ENCODE data around the gene CENPO.

DNA sequence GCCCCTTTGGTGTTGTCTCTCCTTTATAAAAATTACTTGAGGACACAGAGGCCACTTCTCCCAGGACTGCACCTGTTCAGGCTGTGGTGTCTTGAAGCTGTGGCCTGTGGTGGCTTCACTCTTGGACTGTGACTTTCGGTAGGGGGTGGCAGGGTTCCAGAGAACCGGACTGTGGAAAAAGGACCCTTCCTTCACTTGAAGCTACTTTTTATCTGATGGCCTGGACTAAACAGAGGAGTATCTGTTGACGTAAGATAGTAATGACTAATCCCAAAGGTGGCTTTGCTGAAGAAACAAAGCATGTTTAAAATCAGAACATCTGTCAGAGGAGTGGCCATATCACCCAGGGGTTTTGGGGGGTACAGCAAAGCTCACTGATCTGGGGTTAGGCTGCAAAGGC, 60.8 kb downstream of the CENPO start:
- TF ChIP-seq, protein P1, sequence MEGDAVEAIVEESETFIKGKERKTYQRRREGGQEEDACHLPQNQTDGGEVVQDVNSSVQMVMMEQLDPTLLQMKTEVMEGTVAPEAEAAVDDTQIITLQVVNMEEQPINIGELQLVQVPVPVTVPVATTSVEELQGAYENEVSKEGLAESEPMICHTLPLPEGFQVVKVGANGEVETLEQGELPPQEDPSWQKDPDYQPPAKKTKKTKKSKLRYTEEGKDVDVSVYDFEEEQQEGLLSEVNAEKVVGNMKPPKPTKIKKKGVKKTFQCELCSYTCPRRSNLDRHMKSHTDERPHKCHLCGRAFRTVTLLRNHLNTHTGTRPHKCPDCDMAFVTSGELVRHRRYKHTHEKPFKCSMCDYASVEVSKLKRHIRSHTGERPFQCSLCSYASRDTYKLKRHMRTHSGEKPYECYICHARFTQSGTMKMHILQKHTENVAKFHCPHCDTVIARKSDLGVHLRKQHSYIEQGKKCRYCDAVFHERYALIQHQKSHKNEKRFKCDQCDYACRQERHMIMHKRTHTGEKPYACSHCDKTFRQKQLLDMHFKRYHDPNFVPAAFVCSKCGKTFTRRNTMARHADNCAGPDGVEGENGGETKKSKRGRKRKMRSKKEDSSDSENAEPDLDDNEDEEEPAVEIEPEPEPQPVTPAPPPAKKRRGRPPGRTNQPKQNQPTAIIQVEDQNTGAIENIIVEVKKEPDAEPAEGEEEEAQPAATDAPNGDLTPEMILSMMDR (IDR thresholded peaks at IDR 0.05), result no peak
- TF ChIP-seq ZNF396 (CRISPR knock-in tag; IDR thresholded peaks at IDR 0.05; ENCODE audit: borderline replicate concordance), result no peak
- TF ChIP-seq JUN (CRISPR knock-in tag; IDR thresholded peaks at IDR 0.05), result no peak
- TF ChIP-seq ZBTB43 (CRISPR knock-in tag; IDR thresholded peaks at IDR 0.05), result no peak
- TF ChIP-seq, protein P2, sequence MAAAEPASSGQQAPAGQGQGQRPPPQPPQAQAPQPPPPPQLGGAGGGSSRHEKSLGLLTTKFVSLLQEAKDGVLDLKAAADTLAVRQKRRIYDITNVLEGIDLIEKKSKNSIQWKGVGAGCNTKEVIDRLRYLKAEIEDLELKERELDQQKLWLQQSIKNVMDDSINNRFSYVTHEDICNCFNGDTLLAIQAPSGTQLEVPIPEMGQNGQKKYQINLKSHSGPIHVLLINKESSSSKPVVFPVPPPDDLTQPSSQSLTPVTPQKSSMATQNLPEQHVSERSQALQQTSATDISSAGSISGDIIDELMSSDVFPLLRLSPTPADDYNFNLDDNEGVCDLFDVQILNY (CRISPR knock-in tag; IDR thresholded peaks at IDR 0.05), result no peak
